Adrenal gland (tissue), 12 donors: ENCODE results near the gene LRRTM4. TPM values are rescaled to one million over a fixed set of nuclear protein-coding genes. Genes with fewer than 3 reads are reported as not detected.

Experiments used
- DNase-seq, 7 donors: peaks; one replicate each; pipeline ENCODE4 v3.0.0-alpha.2; 2019 to 2020
- H3K27ac ChIP-seq, 5 donors: fragments of 200-600 bp; sonication (generic) in 4 of 5; 1 replicate in 3 of 5; 2 replicates in 2 of 5; pipeline versions ENCODE4 v1.5.1 to v1.8.0; 2016 to 2020; ENCODE audit warnings: mild to moderate bottlenecking in 1 of 5
- H3K27me3 ChIP-seq: fragments of 200-600 bp; 2 replicates; pipeline ENCODE4 v1.8.0; 2021
- H3K36me3 ChIP-seq, 2 donors: fragments of 200-600 bp; replicated peaks in 1 of 2; 1 replicate in 1 of 2; 2 replicates in 1 of 2; pipeline versions ENCODE4 v1.5.1 to v1.8.0; 2018 to 2022
- H3K4me1 ChIP-seq, 2 donors: fragments of 200-600 bp; replicated peaks in 1 of 2; 1 replicate in 1 of 2; 2 replicates in 1 of 2; pipeline versions ENCODE4 v1.5.1 to v1.8.0; 2018 to 2021
- H3K4me3 ChIP-seq, 4 donors: fragments of 200-600 bp; sonication (generic) in 3 of 4; one replicate each; pipeline ENCODE4 v1.5.1; 2016 to 2018
- H3K9me3 ChIP-seq, 3 donors: fragments of 200-600 bp; sonication (generic) in 1 of 3; replicated peaks in 1 of 3; 1 replicate in 2 of 3; 2 replicates in 1 of 3; pipeline versions ENCODE4 v1.5.1 to v1.8.0; 2016 to 2021
- POLR2A ChIP-seq, 2 donors: fragments of 450-650 bp; IDR thresholded peaks; one replicate each; pipeline ENCODE4 v1.6.1; 2017; ENCODE audit warnings: antibody characterized with exemption in 2 of 2, mild to moderate bottlenecking in 2 of 2, moderate library complexity in 1 of 2
- WGBS, 4 donors: extraction: QIAGEN DNeasy Blood & Tissue Kit in 2 of 4; methylation state at CpG; one replicate each; pipeline versions ENCODE4 v1.1.5 to v1.1.7; 2013 to 2017; 5-methylcytosine and 5-hydroxymethylcytosine counted together
- intact Hi-C, 2 donors: fragments of 100-400 bp; cut with DNase I; formaldehyde crosslinking; loops; one replicate each; pipeline versions ENCODE4 v1.14.1 to v1.15.0; 2022 to 2023
- polyA plus RNA-seq, 3 donors: library from polyadenylated mRNA; stranded (reverse); fragments of 200-250 nt in 2 of 3; fragments of 350-450 nt in 1 of 3; fragmentation: Illumina TruSeq in 1 of 3; extraction: RNeasy Lipid Tissue Mini Kit (QIAGEN cat#74804) in 1 of 3; gene quantifications; one replicate each; pipeline ENCODE4 v1.2.3, GENCODE V29; 2013 to 2014
- total RNA-seq, 9 donors: library from RNA; depleted of rRNA in 4 of 9; stranded (reverse); fragments of >200 nt in 4 of 9; fragments of 120-200 nt in 1 of 9; fragmentation: NEBNext Ultra II Directional in 1 of 9; extraction: Animal tissue kit (Norgen Biotek cat#: 25700) in 1 of 9; gene quantifications; one replicate each; pipeline versions ENCODE4 v1.1.0 to v1.2.4, GENCODE V29; 2013 to 2023
- TF ChIP-seq, protein P1 (sequence below), 6 experiments: fragments of 450-650 bp in 4 of 6; fragments of 200-600 bp in 2 of 6; sonication (generic) in 1 of 6; IDR thresholded peaks; 1 replicate in 5 of 6; 2 replicates in 1 of 6; pipeline versions ENCODE4 v1.5.1 to v1.8.0; 2016 to 2021; ENCODE audit warnings: antibody characterized with exemption in 6 of 6, mild to moderate bottlenecking in 2 of 6, moderate library complexity in 1 of 6
- donor health status: healthy with polysubstance abuse.
- donor health status: Bipolar disorder and iron deficiency.
- donor health status: DM: yes; HTN: yes; CAD: no.
- donor health status: DM: no; HTN: no; CAD: no.
- donor health status: DM: no; HTN: no; CAD: no.
- donor health status: DM: yes; HTN: yes; CAD: no.

The LRRTM4 gene
- total and polyA plus RNA-seq, 12 donors, result 0.07 to 0.67 (median 0.43) TPM; not detected in 4

DNA sequence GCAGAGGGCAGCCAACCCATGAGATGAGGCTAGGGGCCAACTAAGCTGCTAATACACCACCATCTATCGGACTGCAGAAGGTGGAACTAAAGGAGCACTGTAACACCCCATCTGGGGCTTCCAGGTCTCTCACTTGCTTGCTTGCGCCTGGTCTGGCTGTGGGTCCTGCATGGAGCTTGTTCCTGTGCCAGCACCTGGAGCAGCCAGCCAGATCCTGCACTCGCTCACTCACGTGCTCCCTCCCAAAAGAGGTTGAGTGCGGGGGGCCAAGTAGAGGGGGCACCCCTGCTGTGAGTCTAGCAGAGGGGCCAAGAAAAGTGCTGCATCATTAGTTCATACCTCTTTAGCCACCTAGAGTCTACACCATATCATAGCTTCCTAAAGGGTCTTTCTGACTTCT lies 250.9 kb downstream of the LRRTM4 start:
- Histone ChIP-seq H3K9me3 (no peaks in the 10 kb centered on the region), H3K36me3 (no peaks in the 10 kb centered on the region), H3K27ac (no peak overlapping the region), H3K4me3 (no peak overlapping the region), H3K4me1 (no peaks in the 10 kb centered on the region), H3K27me3 (no peaks in the 10 kb centered on the region)
- intact Hi-C loops, result no loop called here
- WGBS, 4 donors, result 83 to 93% (median 90%) methylated on average over 3 to 5 of the region's 5 CpGs
- TF ChIP-seq POLR2A (IDR thresholded peaks at IDR 0.05), result no peak
- TF ChIP-seq, protein P1, sequence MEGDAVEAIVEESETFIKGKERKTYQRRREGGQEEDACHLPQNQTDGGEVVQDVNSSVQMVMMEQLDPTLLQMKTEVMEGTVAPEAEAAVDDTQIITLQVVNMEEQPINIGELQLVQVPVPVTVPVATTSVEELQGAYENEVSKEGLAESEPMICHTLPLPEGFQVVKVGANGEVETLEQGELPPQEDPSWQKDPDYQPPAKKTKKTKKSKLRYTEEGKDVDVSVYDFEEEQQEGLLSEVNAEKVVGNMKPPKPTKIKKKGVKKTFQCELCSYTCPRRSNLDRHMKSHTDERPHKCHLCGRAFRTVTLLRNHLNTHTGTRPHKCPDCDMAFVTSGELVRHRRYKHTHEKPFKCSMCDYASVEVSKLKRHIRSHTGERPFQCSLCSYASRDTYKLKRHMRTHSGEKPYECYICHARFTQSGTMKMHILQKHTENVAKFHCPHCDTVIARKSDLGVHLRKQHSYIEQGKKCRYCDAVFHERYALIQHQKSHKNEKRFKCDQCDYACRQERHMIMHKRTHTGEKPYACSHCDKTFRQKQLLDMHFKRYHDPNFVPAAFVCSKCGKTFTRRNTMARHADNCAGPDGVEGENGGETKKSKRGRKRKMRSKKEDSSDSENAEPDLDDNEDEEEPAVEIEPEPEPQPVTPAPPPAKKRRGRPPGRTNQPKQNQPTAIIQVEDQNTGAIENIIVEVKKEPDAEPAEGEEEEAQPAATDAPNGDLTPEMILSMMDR (IDR thresholded peaks at IDR 0.05), result no peak
- no peak for DNase-seq

DNA sequence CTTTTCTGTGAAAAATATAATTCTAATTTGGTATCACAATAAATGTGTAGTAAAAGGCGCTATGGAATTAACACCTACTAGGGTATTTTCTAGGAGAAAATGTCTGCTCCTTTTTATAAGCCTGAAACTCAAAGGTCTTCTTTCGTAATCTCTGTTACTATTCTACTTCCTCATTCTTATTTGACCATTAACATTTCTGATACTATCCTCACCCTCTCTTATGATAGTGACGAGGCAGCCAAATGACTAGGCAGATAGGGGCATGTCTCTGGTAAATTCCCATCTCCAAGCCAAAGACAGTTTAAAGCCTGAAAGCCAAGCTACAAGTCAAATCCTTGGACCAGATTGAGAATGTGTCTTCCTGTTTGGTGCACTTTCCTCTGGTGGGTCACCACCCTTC lies 251.7 kb downstream of the LRRTM4 start:
- no peaks in the 10 kb centered on the region for H3K9me3 ChIP-seq

DNA sequence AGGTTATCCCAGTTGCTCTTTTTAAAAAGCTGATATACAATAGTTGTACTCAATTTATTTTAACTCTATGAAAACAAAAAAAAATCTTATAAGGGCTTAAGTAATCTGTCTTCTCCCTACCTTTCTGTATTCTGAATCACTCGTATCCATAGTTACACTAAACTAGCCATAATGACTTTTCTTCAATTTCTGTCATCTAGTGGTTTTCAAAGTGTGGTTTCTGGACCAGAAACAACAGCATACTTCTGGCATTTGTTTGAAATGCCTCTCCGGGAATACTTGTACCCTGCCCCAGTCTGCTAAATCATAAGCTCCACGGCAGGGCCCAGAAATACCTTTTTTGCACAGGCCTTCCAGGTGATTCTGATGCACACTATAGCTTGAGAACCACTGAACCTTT lies 253.6 kb downstream of the LRRTM4 start:
- Histone ChIP-seq H3K9me3 (no peaks in the 10 kb centered on the region), H3K36me3 (no peaks in the 10 kb centered on the region), H3K27me3 (no peaks in the 10 kb centered on the region), H3K4me1 (no peaks in the 10 kb centered on the region), H3K4me3 (no peak overlapping the region), H3K27ac (no peak overlapping the region)
- 81 to 86% (median 84%) methylated on average over 3 of the region's 3 CpGs for WGBS, 4 donors
- intact Hi-C loops, result no loop called here
- TF ChIP-seq, protein P1 (IDR thresholded peaks at IDR 0.05), result no peak
- no peak for TF ChIP-seq POLR2A (IDR thresholded peaks at IDR 0.05)
- DNase-seq, result no peak

More for the DNA sequence above, 251.7 kb downstream of the LRRTM4 start:
- H3K27ac ChIP-seq, result no peak overlapping the region
- intact Hi-C loops, result no loop called here
- no peak for DNase-seq
- TF ChIP-seq, protein P1 (IDR thresholded peaks at IDR 0.05), result no peak
- H3K4me3 ChIP-seq, result no peak overlapping the region
- H3K4me1 ChIP-seq, result no peaks in the 10 kb centered on the region
- 77 to 81% (median 79%) methylated on average over 3 of the region's 3 CpGs for WGBS, 4 donors
- no peaks in the 10 kb centered on the region for H3K27me3 ChIP-seq
- no peaks in the 10 kb centered on the region for H3K36me3 ChIP-seq

DNA sequence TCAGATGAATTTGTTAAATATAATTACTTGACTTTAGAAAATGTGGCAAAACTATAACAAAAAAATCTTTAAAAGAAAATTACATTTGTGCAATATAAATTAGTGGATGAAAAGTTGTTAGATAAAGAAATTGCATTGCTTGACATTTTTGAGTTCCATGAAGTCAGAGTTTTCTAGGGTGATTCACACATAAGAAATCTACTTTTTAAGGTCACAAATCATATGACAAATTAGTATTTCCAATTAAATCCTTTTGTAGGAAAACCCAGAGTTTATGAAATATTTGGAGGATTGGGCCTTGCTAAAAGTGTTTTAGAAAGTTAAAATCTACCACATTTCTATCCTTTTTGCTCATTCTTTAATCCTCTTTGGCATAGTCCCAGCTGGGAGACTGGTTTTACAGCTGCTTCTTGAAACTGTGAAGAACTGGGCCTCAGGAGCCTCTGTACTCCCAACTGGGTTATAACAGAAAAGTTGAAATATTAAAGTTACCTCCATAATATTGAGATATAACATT lies 289.2 kb downstream of the LRRTM4 start:
- Histone ChIP-seq H3K9me3 (no peaks in the 10 kb centered on the region), H3K36me3 (no peaks in the 10 kb centered on the region), H3K27ac (peak overlapping the region in 1 of 5 donors; percentile 44), H3K27me3 (no peaks in the 10 kb centered on the region), H3K4me1 (peaks cover 0 to 5% of the 10 kb centered on the region in 2 donors), H3K4me3 (no peak overlapping the region)
- peak in 1 of 7 donors; percentile 1 for DNase-seq
- intact Hi-C loops, result no loop called here
- TF ChIP-seq, protein P1 (IDR thresholded peaks at IDR 0.05), result no peak
- no peak for TF ChIP-seq POLR2A (IDR thresholded peaks at IDR 0.05)
